ENCODE data around the gene HS1BP3. TPM values are rescaled to one million over a fixed set of nuclear protein-coding genes. Genes with fewer than 3 reads are reported as not detected.

The HS1BP3 gene
- polyA plus RNA-seq, 3 donors = 18.7 to 22.2 (median 20.6) TPM

DNA sequence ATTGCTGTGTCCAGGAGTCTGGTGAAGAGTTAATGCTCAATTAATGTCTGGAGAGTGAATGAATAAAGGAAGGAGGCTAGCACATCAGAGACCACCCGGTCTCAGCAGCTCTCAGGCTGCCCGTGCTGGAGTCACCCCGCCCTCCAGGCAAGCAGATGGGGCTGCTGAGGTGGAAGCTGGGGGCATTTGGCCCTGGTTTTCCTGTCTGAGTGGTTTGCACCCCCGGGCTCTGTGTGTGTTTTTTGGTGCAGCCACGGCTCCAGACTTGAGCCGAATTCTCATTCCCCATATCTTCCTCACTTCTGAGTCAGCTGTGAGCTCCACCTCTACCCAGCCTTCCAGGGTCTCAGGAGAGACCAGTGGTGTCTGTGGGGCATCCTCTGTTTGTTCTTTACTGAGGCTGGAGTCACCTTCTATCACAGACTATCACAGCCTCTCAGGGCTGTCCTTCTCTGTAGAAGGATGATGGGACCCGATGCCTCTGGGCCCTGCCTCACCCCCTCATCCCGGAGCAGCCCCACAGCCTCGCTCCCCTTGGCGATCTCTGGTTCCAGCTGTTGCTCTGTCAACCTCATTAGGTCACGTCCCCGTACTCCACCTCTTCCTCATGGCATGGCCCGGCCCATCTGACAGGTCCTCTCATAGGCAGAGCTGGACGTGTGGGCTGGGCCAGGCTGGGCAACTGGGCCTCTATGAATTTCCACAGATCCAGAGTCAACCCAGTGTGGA is 60.8 kb downstream of the HS1BP3 start:
- DNase-seq = no peak

DNA sequence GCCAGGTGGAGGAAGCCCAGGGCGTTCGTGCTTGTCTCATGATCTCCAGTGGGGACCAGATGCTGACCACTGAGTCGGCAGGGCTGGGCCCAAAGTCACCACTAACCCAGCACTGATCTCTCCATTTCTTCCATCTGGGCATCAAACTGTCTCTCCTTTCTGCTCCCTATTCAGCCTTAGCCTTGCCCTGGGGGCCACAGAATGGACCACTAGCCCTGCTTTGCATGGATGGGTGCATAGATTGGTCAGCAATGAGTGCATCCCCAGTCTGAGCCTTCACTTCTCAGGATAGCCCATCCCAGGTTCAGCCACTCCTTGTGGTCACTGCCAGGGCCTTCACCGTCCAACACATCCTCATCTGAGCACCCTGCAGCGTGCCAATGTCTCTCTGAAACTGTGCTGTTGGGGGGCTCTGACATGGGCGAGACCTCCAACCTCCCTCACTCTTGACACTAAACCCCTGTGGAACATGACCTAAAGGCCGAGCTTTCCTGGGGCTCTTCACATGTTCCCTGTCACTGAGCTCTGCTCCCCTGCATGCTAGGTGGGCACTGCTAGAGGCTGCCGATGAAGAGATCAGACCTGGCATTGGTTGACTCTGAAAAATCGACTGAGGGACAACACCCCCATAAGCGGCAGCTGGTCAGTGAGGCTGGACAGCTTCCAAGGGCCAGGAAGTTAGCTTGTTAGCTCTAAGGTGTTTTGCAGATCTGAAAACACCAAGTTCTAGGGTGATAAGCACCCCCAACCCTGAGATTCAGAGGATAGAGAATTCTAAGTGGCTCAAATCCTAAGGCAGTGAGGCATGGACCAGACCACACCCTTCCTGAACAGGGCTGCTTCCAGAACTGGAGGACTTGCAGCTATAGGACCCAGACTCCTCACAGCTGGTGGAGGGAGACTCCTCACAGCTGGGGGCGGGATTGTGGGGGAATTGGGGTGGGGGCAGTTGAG is 61.7 kb downstream of the HS1BP3 start:
- DNase-seq = no peak

GRCh38 chr2:20585710-20586594 is 64.9 kb downstream of the HS1BP3 start:
- no peak for DNase-seq

GRCh38 chr2:20585359-20585709 is 65.6 kb downstream of the HS1BP3 start:
- no peak for DNase-seq

DNA sequence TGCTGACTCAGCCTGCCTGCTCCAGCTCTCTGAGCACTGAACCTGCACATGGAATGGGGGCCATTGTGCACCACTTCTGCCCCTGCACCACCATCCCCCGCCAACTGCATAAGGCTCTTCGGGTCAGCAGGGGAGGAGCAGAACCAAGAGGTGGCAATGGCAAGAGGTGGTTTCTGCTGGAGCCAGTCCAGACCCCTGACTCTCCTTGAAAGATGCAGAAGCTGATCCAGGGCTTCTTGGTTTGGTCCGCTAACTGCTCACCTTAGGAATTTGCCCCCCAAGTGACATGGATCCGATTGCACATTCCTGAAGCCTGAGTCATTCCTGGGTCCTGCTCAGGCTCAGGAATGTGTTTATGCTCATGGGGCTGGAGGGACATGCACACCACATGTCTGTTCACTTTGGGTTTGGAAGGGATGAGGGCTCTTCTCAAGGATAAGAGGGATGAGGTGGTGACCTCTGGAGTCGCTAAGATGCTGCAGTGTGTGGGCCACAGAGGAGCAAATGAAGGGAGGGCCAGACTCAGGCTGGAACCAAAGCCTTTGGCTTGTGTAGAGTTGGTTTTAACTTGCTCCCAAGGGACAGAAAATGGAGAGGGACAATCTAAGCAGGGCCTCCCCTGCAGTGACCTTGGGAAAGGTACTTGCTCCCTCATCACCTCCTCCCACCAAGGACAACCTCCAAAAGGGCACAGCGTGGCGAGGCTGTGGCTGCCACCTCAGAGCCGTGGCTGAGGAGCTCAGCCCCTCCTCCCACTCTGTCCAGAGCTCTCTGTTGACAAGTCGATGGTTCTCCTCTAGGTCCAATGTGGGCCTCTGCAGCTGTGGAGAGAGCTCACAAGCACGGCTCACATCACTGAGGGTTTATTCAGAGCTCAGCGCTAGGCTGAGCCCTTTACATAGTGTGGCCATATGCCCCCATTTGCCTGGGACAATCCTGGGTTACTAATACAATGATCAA is 66.2 kb downstream of the HS1BP3 start:
- DNase-seq = peak; percentile 96

GRCh38 chr2:20584045-20584398 is 66.9 kb downstream of the HS1BP3 start:
- no peak for DNase-seq

- DNase-seq = no peak
Observed at GRCh38 chr2:20583425-20583881, 67.4 kb downstream of the HS1BP3 start.

DNA sequence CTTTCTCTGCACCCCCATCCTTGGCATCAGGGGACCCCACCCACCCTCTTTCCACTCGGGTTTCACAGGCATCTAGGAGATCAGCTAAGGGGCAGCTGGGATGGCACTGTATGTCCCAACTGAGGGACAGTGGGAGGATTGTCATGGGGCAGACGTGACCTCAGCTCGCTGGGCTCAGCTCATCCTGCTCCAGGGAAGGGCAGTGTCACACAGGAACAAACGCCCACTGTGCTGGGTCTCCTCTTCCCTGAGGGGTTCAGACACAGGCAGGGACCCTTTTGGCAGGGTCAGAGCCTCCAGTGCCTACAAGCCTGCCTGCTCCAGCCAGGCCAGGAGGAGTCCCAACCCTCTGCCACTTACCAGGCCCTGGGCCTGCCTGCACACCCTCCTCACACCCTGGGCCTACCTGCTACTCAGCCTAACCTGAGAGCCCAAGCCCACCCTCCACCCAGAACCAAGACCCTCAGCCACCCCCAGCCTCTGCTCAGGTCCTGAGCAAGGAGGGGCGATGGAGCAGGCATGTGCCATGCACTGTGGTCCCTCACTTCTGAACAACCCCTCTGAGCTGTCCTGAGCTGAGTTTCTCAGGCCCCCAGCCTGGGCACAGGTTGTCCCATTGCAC is 68.2 kb downstream of the HS1BP3 start:
- no peak for DNase-seq

DNA sequence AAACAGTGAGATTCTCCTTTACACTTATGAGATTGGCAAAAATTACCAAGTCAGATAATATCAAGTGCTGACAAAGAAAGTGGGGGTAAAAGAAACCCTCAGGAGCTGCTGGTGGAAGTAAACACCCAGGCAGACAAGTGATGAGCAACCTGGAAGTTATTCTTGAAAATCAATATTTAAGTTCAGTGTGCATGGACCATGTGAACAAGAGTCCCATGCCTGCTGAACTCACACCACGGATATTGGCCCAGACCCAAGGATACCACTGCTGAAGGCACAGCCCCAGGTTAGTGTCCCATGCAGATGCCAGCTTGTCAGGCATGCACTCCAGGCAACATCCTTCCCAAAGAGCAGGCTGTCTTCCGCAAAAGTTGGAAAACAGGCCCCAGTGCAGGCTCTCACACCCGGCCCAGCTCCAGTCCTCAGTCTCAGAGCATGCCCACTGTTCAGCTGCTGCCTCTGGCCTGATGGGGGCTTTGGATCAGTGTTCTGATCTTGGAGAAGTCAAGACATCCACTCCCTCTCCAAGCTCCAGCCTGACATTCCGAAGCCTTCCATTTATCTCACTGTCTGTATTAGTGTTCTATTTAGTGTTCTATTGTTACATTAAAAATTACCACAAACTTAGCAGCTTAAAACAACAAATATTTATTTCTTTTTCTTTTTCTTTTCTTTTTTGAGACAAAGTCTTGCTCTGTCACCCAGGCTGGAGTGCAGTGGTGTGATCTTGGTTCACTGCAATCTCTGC is 70.0 kb downstream of the HS1BP3 start:
- no peak for DNase-seq

DNA sequence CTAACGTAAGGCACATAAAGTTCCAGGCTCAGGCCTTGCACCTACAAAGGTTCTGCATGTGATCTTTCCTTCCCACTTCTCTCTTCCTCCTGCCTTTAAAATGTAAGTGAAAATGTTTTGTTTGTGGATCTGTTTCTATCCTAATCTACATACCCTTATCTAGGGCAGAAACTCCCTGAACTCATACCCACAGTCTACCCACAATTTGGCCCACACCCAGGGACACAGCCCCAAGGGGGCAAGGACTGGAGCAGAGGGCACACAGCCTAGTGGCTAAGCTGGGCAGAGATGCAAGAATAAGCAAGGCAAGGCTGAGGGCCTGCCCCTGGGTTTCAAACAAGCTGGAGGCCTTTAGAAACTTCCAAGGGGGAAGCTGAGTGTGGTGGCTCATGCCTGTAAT is 71.0 kb downstream of the HS1BP3 start:
- DNase-seq = no peak

DNA sequence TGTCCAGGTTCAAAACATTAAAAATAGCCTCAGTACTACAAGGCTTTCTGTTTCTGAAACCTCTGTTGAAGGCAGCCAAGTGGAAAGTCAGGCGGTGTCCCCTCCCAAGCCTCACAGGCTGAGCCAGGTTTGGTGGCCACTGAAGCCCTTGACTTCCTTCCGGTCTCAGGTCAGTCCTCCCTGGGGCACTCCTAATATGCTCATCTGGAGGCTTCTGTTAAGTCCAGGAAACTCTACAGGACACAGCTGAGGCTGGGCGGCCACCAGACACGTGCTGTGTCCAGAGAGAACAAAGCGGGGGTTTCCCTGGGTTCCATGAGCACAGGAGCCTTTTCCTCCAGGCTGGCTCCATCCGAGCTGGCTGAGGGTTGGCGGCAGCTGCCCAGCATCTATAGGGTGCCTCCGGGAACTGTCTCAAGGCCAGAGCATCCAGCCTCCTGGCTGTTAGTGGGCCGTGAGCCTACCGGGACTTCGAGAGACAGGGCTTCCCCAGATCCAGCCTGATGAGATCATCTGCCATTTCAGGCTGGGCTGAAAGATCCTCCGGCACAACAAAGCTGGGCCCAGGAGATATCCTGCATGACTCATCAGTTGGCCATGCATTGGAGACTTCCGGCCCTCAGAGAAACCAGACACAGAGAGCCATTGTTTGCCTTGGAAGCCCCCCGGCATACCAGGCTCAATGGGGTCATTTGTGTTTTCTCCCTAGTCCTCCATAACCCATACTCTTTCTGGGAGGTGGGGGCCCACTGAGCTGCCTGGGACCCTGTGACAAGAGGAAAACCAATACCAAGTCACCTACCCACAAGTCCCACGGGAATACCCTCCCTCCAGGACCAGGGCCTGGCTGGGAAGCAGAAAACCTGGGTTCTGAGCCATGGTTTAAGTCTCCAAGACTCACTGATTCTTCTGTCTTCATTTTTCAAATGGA is 71.7 kb downstream of the HS1BP3 start:
- peak; percentile 78 for DNase-seq

GRCh38 chr2:20578266-20578894 is 72.5 kb downstream of the HS1BP3 start:
- no peak for DNase-seq

GRCh38 chr2:20577495-20578235 is 73.2 kb downstream of the HS1BP3 start:
- DNase-seq = no peak

- no peak for DNase-seq
Observed at GRCh38 chr2:20576598-20577115, 74.2 kb downstream of the HS1BP3 start.

DNA sequence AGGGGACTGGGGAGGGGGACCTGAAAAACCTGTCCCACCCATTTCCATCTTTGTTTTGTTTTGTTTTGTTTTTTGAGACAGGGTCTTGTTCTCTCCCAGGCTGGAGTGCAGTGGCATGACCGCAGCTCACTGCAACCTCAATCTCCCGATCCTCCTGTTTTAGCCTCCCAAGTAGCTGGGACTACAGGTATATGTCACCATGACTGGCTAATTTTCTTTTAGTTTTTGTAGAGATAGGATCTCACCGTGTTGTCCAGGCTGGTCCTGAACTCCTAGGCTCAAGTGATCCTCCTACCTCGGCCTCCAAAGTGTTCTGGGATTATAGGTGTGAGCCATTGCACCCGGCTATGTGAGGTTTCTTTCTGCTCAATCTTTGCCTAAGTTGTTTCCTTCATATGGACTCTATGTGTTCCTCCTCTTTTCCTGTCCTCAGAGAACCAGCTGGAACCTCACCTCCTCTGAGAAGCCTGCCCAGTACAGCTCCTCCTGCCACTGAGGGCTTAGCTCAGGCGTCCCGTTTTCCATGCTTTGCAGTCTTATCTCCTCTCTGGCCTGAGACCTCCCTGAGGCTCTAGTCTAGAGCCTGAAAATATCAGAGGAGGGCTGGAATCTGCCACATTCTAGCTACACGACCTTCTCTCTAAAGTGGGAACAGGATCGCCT is 74.8 kb downstream of the HS1BP3 start:
- DNase-seq = no peak

DNA sequence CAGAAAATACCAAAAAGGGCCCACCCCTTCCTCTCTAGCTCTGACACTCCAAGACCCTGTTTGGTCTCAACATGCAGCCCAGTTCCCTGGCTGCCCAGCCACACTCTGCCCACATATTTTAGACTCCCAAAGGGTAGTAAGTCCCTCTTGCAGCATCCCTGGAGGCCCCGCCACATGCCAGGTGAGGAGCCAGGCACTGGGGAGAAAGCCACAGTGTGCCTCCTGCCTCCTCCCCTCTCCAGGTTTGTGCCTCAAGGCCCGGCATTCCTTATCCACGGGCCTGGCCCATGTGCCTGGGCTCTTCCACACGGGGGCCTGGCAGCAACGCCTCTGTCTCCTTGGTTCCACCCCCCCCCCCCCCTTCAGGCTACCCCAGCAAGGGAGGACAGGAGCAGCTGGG is 75.5 kb downstream of the HS1BP3 start:
- DNase-seq = no peak

All from renal pelvis (tissue), 4 donors.